HG03460 (cell line): ENCODE data around the gene DNAJB13.
"Not testable (repeated sequence)": the region's sequence is repeated elsewhere in the genome, so short reads cannot be mapped to it uniquely, and the experiment has no call there.

Experiments used
- ATAC-seq: cut with Tn5 transposase; IDR thresholded peaks from one replicate; pipeline ENCODE4 v1.9.1; 2021; ENCODE audit not compliant: unreplicated experiment

DNAJB13 gene

DNA sequence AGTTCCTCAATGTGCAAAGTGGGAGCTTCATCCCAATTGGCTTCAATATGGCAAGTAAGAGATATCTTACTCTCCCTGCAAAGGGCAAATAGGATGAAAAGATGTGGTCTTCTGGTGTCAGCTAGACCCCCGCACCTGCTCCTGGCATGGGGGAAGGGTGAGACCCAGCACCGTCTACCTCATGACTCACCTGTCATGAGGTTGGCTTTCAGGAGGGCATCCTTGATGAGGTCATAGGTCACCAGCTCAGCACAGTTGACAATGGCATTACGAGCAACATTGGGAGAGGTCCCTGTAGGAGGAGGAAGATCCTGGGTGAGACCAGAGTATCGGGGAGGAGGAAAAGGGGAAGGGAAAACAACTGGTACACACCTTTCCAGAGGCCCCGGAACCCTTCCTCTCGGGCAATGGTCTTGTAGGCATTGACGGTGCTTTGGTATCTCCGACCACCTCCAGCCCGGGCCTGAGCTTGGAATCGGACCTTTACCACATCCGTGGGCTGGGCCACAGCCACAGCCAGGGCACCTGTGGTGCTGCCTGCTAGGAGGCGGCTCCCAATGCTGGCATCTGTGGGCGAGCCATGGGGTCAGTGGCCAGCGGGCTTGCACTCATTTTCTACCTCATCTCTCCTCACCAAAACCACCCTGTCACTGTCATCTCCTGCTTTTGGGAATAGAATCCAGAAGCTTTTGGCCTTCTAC is 25.8 kb downstream of the DNAJB13 start:
- ATAC-seq = no peak

DNA sequence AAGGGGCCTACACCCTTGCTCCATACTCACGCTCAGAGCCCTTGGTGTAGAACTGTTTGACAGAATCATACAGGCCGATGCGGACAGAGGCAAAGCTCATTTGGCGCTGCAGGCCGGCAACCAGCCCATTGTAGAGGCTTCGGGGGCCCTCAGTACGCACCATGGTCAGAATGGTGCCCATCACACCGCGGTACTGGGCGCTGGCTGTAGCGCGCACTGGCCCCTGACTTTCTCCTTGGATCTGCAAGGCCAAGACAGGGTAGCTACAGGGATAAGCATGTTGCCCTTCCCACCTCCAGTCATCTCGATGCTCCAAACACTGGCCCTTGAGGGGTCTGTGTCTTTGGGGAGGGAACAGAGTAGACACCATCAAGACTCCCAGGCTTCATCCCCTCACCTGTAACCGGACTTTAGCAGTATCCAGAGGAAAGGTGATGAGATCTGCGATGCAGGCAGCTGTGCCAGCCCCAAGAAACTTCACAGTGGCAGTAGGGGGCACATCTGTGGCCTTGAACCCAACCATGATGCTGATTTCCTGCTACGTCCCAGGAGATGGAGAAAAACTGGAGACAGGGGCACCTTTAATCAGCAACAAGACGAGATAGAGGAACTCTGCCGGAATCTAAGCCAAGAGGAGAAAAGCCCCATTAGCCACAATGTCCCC is 27.2 kb downstream of the DNAJB13 start:
- ATAC-seq = no peak

DNA sequence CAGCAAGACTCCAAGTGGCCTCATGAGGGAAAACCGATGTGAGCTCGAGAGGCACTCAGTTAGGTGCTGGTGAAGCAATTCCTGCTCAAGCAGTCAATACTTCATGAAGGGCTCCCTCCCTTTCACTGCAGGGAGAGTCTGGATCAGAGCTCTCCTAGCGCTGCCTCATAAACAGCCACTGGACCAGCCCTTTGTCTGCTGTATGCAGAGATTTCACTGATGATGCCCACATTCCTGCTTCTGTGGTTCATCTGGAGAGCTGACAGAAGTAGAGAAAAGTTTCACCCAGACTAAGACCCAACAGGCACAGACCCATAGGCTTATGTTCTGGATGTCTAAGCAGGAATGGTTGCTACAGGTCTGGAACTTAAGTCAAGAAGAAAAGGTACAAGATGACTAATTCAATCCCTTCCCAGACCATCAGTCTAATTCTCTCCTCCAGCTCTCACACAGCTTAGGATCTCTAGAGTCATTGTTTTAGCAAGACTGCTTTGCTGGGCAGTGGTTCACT is 27.8 kb downstream of the DNAJB13 start:
- ATAC-seq = no peak

DNA sequence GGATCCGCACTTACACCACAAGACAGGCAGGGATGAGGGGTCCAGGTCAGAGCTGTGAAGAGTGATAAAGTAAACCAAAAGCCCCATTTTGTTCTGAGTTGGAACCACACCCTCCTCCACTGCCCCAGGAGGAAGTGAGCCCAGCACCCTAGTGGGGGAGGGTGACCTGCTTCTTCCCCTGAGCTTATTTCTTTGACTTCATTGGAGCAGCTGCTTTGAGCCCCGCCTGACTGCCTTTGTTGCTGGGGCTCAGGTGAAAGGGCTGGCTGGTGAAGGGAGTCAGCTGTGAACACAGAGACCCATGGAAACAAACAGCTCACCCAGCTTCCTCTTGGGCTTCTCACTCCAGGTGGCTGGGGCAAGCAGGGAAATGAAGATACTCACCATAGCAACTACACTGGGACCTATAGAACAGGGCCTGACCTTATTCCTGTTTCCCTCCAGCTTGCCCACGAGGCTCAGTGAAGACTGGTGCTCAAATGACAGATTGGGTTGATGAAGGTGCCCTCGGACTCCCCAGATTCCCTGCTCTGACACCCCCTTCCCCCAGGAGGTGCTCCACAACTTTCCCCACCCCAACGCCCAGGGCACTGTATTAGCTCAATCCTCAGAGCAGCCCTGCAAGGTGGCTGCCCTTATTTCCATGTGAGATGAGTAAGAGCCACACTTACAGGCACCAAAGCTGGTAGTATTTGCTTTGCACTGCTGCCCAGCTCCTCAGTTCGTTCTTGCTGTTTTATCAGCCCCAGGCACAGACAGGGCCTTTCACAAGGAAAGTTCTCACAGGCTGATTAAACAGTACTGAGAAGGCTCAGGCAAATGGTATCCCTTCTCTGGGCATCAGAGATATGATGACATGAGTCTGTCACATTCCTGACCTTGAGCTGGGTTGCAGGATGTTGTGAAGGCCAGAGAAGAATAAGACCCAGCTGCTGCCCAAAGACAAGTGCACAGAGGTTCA is 29.5 kb downstream of the DNAJB13 start:
- peak; percentile 44 for ATAC-seq

DNA sequence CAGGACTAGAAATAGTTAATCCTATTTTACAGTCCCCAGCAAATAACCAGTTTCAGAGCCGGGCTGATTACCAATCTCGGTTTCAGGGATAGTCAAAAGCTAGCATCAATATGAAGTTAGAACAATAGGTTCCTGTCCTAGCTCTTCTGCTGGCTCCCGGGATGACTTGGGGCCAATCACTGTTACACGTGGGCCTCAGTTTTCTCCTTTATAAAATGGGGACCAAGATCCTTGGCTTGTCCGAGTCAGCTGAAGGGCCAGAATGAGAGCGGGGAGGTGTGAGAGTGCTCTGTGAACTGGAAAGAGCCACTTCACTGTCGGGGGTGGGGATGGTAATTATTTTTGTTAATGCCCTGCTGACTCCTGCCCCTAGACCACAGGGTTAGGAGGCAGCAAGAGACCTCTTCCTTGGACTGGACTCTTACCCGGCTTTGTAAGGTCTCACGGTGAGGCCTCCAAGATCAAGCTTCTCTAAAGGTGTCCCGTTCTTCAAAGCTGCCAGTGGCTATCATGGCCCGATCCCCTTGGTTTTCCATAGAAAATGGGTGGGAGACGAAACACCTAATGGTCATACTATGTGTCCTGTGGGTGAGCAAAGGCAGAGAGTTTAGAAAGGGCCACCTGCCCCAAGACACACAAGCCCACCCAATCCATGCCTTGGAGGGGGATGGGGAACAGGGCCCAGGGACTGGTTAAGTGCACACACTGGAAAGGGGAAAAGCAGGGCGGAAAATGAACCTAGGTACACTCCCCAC is 30.4 kb downstream of the DNAJB13 start:
- no peak for ATAC-seq

DNA sequence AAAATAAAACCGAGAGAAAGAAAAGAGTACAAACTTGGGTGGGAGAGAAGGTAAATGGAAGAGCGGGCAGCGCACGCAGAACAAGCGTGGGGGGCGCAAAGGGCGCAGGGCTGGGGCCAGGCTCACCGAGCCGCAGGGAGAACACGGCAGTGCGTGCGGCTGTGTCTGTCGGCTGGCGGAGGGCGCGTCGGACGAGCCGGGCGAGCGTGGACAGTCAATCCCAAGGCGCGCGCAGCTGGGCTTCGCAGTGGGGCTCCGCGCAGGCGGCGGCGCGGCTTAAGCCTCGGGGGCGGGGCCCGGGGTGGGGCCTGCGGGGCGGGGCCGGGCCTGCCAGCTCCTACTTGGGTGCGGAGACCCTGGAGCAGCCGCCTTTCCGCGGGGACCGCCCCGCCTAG is 31.8 kb downstream of the DNAJB13 start, which contains the start of gene UCP2:
TSS of gene UCP2 (minus strand) at position 249 of the 395 bp plus-strand sequence. CDS start 4,465 bp downstream, outside the sequence.
- ATAC-seq = peak; percentile 43

DNA sequence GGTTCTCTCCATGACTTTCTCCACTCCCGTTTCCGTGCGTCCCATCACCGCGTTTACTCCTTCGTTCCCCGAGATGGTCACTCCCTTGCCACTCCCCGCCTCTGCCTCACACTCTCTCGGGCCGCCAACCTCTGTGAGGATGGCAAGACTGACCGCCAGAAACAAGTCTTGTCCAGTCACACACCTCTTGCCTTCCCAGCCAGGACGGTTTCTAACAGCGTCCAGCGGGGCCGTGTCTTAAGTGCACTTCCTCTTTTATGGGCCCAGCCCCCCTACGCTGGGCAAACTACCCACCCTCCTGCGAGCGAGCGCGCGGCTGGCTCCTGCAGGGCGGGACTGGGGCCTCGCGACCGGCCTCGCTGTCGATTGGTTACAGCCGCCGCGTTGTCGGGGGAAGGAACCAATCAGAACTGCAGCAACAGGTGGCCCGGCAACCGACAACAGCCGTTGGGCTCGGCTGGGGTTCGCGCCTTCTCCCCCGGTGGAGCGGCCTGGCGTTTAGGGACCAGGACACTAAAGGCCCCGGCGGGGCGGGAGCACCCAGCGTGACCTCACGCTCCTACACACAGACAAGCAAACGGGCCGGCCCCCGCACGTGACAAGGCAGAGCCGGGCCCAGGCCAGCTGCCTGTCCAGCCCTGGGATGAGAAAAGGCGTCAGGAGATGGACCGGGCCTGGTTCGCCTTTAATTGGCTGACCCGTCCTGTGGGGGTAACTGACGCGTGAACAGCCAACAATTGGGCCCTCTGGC is 32.3 kb downstream of the DNAJB13 start:
- ATAC-seq = peak; percentile 70

DNA sequence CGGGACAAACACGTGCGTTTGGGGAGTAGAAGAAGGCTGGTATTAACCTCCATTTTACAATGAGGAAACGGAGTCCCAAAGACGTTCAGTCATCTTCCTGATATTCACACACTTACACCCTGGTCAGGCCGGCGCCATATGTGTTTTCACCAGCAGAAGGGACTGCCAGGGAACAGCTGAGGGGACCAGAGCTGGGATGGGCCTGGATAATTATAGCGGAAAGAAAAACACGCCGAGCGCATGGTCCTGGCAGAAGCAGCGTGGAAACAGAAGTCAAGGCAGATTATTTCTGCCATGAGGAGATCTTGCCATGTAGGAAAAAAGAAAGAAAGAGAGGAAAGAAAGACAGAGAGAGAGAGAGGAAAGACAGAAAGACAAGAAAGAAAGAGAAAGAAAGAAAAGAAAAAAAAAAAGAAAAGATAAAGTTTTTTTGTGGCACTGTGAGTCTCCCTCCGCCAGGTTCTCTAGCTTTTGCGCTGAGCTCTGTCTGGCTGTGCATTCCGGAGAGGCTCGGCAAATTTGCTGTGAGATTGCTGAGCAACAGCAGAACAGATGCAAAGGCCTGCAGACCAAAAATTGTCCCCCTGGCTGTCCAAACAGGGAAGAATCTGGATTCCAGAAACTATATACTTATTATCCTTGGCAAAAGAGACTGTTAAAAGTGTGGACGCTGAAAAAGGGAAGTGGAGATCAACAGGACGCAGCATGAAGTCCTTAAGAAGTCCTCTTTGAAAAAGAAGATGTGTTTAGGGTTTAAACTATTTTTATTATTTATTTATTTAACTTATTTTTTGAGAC is 33.1 kb downstream of the DNAJB13 start:
- no peak for ATAC-seq

DNA sequence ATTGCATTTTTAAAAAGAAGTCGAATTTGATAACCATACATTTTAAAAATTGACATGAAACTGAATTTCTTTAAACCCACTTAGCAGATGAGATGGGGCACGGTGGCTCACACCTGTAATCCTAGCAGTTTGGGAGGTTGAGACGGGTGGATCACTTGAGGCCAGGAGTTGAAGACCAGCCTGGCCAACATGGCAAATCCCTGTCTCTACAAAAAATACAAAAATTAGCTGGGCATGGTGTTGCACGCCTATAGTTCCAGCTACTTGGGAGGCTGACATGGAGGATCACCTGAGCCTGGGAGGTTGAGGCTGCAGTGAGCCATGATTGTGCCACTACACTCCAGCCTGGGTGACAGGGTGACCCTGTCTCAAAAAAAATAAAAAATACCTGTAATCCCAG is 34.8 kb downstream of the DNAJB13 start:
- ATAC-seq = not testable (repeated sequence)

DNA sequence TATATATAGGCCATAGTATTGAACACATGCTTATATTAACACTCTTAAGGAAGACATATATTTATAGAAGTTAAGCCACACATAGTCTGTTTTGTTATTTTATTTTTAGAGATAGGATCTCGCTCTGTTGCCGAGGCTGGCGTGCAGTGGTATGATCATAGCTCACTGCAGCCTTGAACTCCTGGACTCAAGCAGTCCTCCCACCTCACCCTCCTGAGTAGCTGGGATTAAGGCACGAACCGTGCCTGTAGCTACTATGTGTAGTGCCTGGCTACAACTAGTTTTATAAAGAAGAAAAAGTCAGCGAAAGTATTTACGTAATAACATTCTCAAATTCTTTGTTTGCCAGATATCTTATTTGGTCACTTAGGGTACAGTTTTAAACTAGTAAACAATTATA is 37.4 kb downstream of the DNAJB13 start:
- no peak for ATAC-seq

DNA sequence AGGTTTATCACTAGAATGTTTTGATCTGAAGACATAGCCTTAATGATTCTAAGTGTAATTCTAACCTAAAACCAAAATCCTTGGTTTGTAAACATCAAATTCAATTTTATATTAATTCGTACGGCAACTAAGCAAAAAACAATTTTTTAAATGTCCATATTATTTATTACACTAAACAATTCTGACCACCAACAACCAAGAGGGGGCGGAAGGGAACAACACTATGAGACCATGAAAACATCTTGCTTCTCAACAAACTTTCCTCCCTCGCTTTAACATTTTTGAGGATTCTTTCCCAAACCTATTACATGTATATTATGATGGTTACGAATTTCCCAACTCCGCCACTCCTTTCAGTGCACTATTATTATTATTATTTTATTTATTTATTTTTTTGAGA is 38.3 kb downstream of the DNAJB13 start:
- no peak for ATAC-seq

DNA sequence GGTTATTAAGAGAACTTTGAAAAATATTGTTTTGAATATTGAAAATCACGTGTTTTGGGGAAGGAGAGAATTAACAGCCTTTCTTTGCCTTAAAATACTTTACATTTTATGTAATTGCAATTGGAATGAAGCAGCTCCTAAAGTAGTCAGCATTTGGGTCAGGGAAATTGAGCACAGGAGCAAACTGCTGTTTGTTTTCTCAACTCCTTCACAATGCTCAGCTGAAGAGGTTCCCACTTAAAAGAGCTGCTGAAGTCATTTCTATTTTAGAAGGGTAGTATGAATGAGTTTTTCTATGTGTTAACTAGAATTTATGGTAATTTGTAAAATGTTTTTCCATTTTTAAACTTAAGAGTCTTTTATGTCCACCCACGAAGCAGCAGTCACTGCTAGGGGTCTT is 39.9 kb downstream of the DNAJB13 start:
- no peak for ATAC-seq

DNA sequence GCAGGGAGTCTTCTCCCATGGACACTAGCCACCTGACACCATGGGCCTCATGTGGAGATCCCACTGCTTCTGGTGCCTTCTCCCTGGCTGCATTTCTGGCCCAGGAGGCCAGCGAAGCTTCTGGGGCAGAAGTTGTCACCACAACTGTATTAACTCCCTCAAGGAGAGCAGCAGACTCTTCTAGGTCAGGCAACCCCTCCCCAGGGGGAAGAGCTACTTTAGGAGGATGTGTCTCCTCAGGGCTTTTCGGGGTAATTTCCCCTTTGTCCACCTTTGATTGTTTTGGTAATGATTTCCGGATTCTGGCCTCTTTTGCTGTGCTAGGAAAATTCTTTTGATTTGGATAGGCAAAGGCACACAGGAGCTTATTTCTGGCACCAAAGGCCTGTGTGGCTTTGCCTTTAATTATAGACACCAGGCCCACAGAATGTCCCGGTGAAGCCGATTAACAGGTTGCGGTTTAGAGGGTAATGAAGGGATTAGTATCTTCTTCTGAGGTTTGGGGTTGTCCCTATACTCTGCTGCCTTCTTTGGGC is 40.7 kb downstream of the DNAJB13 start:
- no peak for ATAC-seq

DNA sequence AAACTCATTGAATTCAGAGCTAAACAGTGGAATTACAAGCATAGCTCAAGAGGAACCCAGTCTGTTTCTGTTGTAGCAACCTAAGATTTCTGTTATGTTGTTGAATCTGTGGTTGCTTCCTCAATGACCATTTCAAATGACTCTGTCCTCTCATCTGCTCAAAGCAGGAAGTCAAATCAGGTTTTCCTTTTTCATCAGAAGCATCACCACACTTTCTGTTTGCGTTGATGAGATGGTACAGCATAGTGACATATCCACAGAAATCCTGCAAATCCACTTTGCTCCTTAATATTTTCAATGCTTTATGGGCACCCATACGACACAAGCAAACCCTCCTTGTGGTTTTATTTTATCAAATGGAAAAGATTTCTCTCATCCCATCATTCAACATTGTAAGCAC is 44.4 kb downstream of the DNAJB13 start:
- no peak for ATAC-seq

DNA sequence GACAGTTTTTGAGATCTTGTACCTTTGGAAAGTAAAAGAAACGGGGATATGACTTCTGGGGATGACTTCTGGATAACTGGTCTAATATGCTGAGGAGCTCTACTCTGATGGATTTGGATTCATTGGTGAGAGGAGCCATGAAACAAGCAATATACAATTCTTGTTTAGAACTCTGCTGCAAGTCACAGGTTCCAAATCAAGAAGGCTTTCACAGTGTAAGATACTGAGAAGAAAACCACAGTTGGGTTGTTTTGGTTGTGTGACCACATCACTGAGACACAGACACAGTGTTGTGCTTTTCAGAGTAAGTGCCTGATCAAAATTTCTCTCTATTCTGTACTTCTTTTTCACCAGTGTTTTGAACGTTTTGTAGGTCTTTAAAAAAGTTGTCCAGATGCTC is 44.9 kb downstream of the DNAJB13 start:
- peak; percentile 53 for ATAC-seq

DNA sequence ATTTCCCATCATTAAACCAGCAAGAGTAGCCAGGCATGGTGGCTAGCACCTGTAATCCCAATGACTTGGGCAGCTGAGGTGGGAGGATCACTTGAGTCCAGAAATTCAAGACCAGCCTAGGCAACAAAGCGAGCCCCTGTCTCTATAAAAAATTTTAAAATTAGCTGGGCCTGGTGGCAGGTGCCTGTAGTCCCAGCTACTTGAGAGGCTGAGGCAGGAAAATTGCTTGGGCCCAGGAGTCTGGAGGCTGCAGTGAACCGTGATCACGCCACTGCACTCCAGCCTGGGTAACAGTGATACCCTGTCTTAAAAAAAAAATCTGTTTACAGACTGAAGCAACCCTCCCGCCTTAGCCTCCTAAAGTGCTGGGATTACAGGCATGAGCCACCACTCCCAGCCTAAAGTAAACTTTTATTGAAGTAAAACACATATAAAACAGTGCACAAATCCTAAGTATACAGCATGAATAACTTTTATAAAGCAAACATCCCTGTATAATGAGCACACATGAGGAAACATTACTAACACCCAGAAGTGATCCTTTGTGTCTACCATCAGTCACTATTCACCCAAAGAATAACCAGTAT is 45.4 kb downstream of the DNAJB13 start:
- ATAC-seq = no peak

DNA sequence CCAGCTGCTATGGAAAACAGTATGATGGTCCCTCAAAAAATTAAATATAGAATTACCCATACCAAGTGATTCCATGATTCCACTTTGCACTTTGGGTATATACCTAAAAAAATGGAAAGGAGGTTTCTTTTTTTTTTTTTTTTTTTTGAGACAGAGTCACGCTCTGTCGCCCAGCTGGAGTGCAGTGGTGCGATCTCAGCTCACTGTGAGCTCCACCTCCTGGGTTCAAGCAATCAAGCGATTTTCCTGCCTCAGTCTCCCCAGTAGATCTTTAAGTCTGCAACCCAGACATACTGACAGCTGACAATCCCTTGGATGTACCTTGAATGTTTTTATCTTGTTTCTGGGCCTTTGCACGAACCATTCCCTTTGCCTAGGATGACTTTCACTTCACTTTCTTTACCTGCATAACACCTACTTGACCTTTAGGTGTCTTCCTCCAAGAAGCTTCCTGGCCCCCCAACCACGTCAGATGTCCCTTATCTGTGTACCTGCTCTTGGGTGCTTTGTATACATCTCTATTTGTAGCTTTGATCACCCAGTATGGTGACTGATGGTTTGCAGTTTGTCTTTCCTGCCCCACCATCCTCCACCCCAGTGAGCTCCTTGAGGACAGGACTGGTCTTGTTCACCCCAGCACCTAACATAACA is 46.4 kb downstream of the DNAJB13 start:
- ATAC-seq = no peak
